ENCODE data around the gene VPS45.
A peak's percentile ranks its signal among the peaks of the same experiment; 100 is the strongest.
"Not testable (repeated sequence)": the region's sequence is repeated elsewhere in the genome, so short reads cannot be mapped to it uniquely, and the experiment has no call there.

The VPS45 gene

GRCh38 chr1:150067184-150068108, at the start of gene VPS45:
Gene VPS45, plus strand, starts transcription at chr1:150067776. Its CDS starts 82 bp downstream, at chr1:150067858.
- DNase-seq, result peak; percentile 78 to 81

- no peak for DNase-seq
These were observed 49.4 kb upstream of the VPS45 start for GRCh38 chr1:150018165-150018564.

- no peak for DNase-seq
These were observed 46.9 kb upstream of the VPS45 start for GRCh38 chr1:150020711-150021110.

GRCh38 chr1:150021191-150021694, 46.3 kb upstream of the VPS45 start:
- no peak for DNase-seq

GRCh38 chr1:150022357-150022756, 45.2 kb upstream of the VPS45 start:
- DNase-seq, result no peak

GRCh38 chr1:150024156-150024555, 43.4 kb upstream of the VPS45 start:
- DNase-seq, result no peak

GRCh38 chr1:150028322-150028721, 39.3 kb upstream of the VPS45 start:
- DNase-seq, result no peak

- DNase-seq, result no peak
These were observed 33.2 kb upstream of the VPS45 start for GRCh38 chr1:150034336-150034735.

- DNase-seq, result no peak
These were observed 17.6 kb upstream of the VPS45 start for GRCh38 chr1:150049926-150050325.

GRCh38 chr1:150051089-150051373, 16.5 kb upstream of the VPS45 start:
- DNase-seq, result no peak

- DNase-seq, result not testable (repeated sequence)
These were observed 15.6 kb upstream of the VPS45 start for GRCh38 chr1:150051905-150052412.

GRCh38 chr1:150053926-150054325, 13.7 kb upstream of the VPS45 start:
- DNase-seq, result no peak

- not testable (repeated sequence) for DNase-seq
These were observed 12.1 kb upstream of the VPS45 start for GRCh38 chr1:150055507-150055906.

GRCh38 chr1:150056407-150056806, 11.2 kb upstream of the VPS45 start:
- DNase-seq, result no peak

- no peak for DNase-seq
These were observed 7.3 kb upstream of the VPS45 start for GRCh38 chr1:150060260-150060659.

GRCh38 chr1:150061632-150062101, 5.9 kb upstream of the VPS45 start:
- no peak for DNase-seq

- DNase-seq, result no peak
These were observed 5.5 kb upstream of the VPS45 start for GRCh38 chr1:150062113-150062512.

- DNase-seq, result no peak
These were observed 2.2 kb upstream of the VPS45 start for GRCh38 chr1:150065184-150065871.

- DNase-seq, result no peak
These were observed 1.2 kb upstream of the VPS45 start for GRCh38 chr1:150066328-150066727.

GRCh38 chr1:150066838-150067183, 765 bp upstream of the VPS45 start:
- DNase-seq, result peak; percentile 19 to 34

GRCh38 chr1:150068109-150068435, 496 bp downstream of the VPS45 start:
- DNase-seq, result no peak

GRCh38 chr1:150069923-150070322, 2.3 kb downstream of the VPS45 start:
- DNase-seq, result no peak

GRCh38 chr1:150072959-150073358, 5.4 kb downstream of the VPS45 start:
- DNase-seq, result no peak

- DNase-seq, result no peak
These were observed 5.9 kb downstream of the VPS45 start for GRCh38 chr1:150073516-150073915.

All from stimulated activated CD4-positive, alpha-beta T cell treated with anti-CD3 and anti-CD28 coated beads, Interleukin-2, amount 100 ng/mL, for 48 hours (primary cell).